ENCODE measurements around the gene FOXN1.
"Not testable (repeated sequence)": the region's sequence is repeated elsewhere in the genome, so short reads cannot be mapped to it uniquely, and the experiment has no call there.

DNA sequence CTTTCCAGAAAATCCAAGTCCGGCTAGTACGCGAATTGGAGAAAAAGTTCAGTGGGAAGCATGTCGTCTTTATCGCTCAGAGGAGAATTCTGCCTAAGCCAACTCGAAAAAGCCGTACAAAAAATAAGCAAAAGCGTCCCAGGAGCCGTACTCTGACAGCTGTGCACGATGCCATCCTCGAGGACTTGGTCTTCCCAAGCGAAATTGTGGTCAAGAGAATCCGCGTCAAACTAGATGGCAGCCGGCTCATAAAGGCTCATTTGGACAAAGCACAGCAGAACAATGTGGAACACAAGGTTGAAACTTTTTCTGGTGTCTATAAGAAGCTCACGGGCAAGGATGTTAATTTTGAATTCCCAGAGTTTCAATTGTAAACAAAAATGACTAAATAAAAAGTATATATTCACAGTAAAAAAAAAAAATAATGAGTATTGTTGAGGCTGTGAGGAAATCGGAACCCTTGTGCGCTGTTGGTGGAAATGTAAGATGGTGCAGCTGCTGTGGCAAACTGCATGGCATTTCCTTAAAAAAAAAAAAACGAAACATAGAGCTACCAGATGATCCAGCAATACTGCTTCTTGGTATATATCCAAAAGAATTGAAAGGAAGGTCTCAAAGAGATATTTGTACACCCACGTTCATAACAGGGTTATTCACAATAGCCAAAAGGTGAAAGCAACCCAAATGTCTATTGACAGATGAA lies 38.0 kb upstream of the FOXN1 start:
- not testable (repeated sequence) for TF ChIP-seq RXRA (IDR thresholded peaks at IDR 0.05); EGR1 (IDR thresholded peaks at IDR 0.05; ENCODE audit: low read depth in 2 of 2)
- TF ChIP-seq, protein P1, sequence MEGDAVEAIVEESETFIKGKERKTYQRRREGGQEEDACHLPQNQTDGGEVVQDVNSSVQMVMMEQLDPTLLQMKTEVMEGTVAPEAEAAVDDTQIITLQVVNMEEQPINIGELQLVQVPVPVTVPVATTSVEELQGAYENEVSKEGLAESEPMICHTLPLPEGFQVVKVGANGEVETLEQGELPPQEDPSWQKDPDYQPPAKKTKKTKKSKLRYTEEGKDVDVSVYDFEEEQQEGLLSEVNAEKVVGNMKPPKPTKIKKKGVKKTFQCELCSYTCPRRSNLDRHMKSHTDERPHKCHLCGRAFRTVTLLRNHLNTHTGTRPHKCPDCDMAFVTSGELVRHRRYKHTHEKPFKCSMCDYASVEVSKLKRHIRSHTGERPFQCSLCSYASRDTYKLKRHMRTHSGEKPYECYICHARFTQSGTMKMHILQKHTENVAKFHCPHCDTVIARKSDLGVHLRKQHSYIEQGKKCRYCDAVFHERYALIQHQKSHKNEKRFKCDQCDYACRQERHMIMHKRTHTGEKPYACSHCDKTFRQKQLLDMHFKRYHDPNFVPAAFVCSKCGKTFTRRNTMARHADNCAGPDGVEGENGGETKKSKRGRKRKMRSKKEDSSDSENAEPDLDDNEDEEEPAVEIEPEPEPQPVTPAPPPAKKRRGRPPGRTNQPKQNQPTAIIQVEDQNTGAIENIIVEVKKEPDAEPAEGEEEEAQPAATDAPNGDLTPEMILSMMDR (IDR thresholded peaks at IDR 0.05; ENCODE audit: low read depth, low read length, missing input control): not testable (repeated sequence)
- TF ChIP-seq, protein P2, sequence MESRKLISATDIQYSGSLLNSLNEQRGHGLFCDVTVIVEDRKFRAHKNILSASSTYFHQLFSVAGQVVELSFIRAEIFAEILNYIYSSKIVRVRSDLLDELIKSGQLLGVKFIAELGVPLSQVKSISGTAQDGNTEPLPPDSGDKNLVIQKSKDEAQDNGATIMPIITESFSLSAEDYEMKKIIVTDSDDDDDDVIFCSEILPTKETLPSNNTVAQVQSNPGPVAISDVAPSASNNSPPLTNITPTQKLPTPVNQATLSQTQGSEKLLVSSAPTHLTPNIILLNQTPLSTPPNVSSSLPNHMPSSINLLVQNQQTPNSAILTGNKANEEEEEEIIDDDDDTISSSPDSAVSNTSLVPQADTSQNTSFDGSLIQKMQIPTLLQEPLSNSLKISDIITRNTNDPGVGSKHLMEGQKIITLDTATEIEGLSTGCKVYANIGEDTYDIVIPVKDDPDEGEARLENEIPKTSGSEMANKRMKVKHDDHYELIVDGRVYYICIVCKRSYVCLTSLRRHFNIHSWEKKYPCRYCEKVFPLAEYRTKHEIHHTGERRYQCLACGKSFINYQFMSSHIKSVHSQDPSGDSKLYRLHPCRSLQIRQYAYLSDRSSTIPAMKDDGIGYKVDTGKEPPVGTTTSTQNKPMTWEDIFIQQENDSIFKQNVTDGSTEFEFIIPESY (IDR thresholded peaks at IDR 0.05): not testable (repeated sequence)
- TF ChIP-seq, protein P3, sequence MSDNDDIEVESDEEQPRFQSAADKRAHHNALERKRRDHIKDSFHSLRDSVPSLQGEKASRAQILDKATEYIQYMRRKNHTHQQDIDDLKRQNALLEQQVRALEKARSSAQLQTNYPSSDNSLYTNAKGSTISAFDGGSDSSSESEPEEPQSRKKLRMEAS (IDR thresholded peaks at IDR 0.05): not testable (repeated sequence)
